ENCODE data around the gene ZNF138.
"Not testable (repeated sequence)": the region's sequence is repeated elsewhere in the genome, so short reads cannot be mapped to it uniquely, and the experiment has no call there.

ZNF138 gene

GRCh38 chr7:64794171-64794844, at the start of gene ZNF138:
Gene ZNF138 (plus strand): TSS chr7:64794428. CDS start chr7:64794569, 141 bp downstream.
- DNase-seq (ENCODE audit: extremely low spot score, insufficient read length, low read depth) (peak; percentile 89), FAIRE-seq (peak; percentile 96)

GRCh38 chr7:64744680-64745079, 49.5 kb upstream of the ZNF138 start:
- DNase-seq (ENCODE audit: extremely low spot score, insufficient read length, low read depth) (no peak), FAIRE-seq (no peak)

GRCh38 chr7:64747802-64748201, 46.4 kb upstream of the ZNF138 start:
- FAIRE-seq: no peak
- no peak for DNase-seq (ENCODE audit: extremely low spot score, insufficient read length, low read depth)

- DNase-seq (ENCODE audit: extremely low spot score, insufficient read length, low read depth) (no peak), FAIRE-seq (no peak)
Observed at GRCh38 chr7:64753032-64753431, 41.2 kb upstream of the ZNF138 start.

GRCh38 chr7:64755865-64756264, 38.4 kb upstream of the ZNF138 start:
- no peak for DNase-seq (ENCODE audit: extremely low spot score, insufficient read length, low read depth)
- FAIRE-seq: no peak

- FAIRE-seq: no peak
- DNase-seq (ENCODE audit: extremely low spot score, insufficient read length, low read depth): no peak
Observed at GRCh38 chr7:64758151-64758550, 36.1 kb upstream of the ZNF138 start.

- no peak for DNase-seq (ENCODE audit: extremely low spot score, insufficient read length, low read depth)
- FAIRE-seq: no peak
Observed at GRCh38 chr7:64768824-64769223, 25.4 kb upstream of the ZNF138 start.

GRCh38 chr7:64774204-64774842, 19.9 kb upstream of the ZNF138 start:
- FAIRE-seq (no peak), DNase-seq (ENCODE audit: extremely low spot score, insufficient read length, low read depth) (no peak)

- DNase-seq (ENCODE audit: extremely low spot score, insufficient read length, low read depth) (no peak), FAIRE-seq (no peak)
Observed at GRCh38 chr7:64775289-64775688, 18.9 kb upstream of the ZNF138 start.

GRCh38 chr7:64784842-64785241, 9.4 kb upstream of the ZNF138 start:
- DNase-seq (ENCODE audit: extremely low spot score, insufficient read length, low read depth); FAIRE-seq: not testable (repeated sequence)

- FAIRE-seq (no peak), DNase-seq (ENCODE audit: extremely low spot score, insufficient read length, low read depth) (no peak)
Observed at GRCh38 chr7:64787295-64787694, 6.9 kb upstream of the ZNF138 start.

- FAIRE-seq; DNase-seq (ENCODE audit: extremely low spot score, insufficient read length, low read depth): not testable (repeated sequence)
Observed at GRCh38 chr7:64789241-64789640, 5.0 kb upstream of the ZNF138 start.

- no peak for FAIRE-seq
- no peak for DNase-seq (ENCODE audit: extremely low spot score, insufficient read length, low read depth)
Observed at GRCh38 chr7:64793106-64793755, 997 bp upstream of the ZNF138 start.

- no peak for FAIRE-seq
- DNase-seq (ENCODE audit: extremely low spot score, insufficient read length, low read depth): no peak
Observed at GRCh38 chr7:64795176-64795575, 948 bp downstream of the ZNF138 start.

- not testable (repeated sequence) for DNase-seq (ENCODE audit: extremely low spot score, insufficient read length, low read depth); FAIRE-seq
Observed at GRCh38 chr7:64799169-64799568, 4.9 kb downstream of the ZNF138 start.

- no peak for DNase-seq (ENCODE audit: extremely low spot score, insufficient read length, low read depth)
- FAIRE-seq: no peak
Observed at GRCh38 chr7:64802699-64803098, 8.5 kb downstream of the ZNF138 start.

- no peak for DNase-seq (ENCODE audit: extremely low spot score, insufficient read length, low read depth)
- FAIRE-seq: no peak
Observed at GRCh38 chr7:64807731-64808365, 13.6 kb downstream of the ZNF138 start.

GRCh38 chr7:64811767-64812166, 17.5 kb downstream of the ZNF138 start:
- DNase-seq (ENCODE audit: extremely low spot score, insufficient read length, low read depth) (no peak), FAIRE-seq (no peak)

- no peak for FAIRE-seq
Observed at GRCh38 chr7:64830926-64831325, 36.7 kb downstream of the ZNF138 start.

GRCh38 chr7:64832136-64832535, 37.9 kb downstream of the ZNF138 start:
- DNase-seq (ENCODE audit: extremely low spot score, insufficient read length, low read depth) (no peak), FAIRE-seq (no peak)

More at GRCh38 chr7:64830926-64831325, 36.7 kb downstream of the ZNF138 start:
- no peak for DNase-seq (ENCODE audit: extremely low spot score, insufficient read length, low read depth)

- no peak for DNase-seq (ENCODE audit: extremely low spot score, insufficient read length, low read depth)
- no peak for FAIRE-seq
Observed at GRCh38 chr7:64834989-64835388, 40.8 kb downstream of the ZNF138 start.

All from GM18507 (cell line).